SK-N-MC (cell line): ENCODE data around the gene FAAP100.

ENCODE experiments used
- EZH2 ChIP-seq: fragments of 200-600 bp; sonication (generic); IDR thresholded peaks from one replicate; pipeline ENCODE4 v1.6.1; 2017; ENCODE audit warnings: antibody characterized with exemption
- POLR2AphosphoS5 ChIP-seq: IDR thresholded peaks from 2 replicates; pipeline ENCODE4 v1.6.1; 2012; ENCODE audit warnings: mild to moderate bottlenecking, low read depth, low read length, borderline replicate concordance

DNA sequence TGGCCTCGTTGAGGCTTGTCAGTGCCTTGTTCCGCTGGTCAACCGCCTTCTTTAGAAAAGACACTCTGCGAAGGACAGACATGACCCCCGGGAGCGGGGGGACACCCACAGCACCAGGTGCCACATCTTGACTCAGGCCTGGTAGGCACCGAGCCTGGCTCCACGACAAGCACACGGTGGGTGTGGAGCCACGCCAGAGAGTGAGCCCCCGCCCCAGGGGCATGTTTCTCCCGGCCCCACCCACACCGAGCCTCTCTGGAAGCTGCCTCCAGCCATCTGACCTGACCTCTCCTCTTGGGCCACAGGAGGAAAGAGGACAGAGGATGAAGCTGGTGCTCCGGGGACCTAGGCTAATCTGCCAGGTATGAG, 4.6 kb downstream of the FAAP100 start:
- no peak for TF ChIP-seq EZH2
- no peak for TF ChIP-seq POLR2AphosphoS5
